ENCODE results near the gene SETD7. TPM values are rescaled to one million over a fixed set of nuclear protein-coding genes. Genes with fewer than 3 reads are reported as not detected.
A peak's percentile ranks its signal among the peaks of the same experiment; 100 is the strongest.

The SETD7 gene
- total RNA-seq, 1 experiment from 2014 or later, result 32.2 TPM

DNA sequence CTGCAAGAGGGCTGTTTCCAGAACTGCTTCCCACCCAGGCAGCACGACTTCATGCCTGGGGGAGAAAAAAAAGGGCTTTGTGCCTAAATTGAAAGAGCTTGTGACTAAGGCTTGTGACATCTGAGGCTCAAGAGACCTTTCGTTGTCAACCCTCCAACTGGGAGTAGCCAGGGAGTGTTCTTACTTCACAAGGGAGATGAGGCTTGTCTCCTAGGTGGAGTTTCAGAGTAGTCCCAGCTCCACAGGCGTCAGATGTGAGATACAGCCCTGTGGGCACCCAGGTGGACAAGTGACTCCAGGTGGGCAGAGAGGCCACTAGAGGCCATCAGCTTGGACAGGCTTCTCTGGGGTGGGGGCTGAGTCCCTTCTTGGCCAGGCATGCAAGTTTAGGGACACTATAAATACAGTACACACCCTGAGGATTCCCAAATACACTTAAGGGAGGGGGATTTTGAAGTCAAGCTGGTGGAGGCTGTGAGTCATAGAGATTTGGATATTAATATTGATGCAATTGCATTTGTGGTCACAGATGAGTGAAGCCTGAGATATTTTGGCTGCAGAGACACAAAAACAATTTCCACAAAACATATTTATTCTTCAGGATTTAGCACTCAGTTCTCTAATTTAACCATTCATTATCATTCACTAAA lies 40.1 kb upstream of the SETD7 start:
- BruUV-seq (replicated peaks), result no TSS peak

DNA sequence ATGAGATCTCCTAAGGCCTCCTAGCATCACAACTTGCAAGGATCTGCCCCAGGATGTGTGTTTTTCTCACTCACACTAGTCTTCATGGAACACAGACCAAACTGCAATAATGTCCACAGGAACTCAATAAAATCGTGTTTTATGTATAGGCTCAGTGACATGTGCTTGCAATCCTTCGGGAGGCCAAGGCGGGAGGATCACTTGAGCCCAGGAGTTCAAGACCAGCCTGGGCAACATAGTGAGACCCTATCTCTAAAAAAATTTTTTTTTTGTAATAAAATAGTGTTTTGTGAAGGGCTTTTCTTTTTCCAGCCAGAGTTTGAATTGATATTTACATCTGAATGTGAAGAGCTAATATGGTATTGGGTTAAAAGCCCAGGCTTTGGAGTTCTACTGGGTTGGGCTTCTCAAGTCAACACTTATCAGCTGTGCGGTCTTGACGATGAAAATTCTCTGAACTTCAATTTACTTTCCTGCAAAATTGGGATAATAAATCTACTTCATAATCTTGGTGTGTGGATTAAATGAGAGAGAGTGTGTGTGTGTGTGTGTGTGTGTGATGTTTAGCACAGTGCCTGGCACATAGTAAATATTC lies 38.7 kb upstream of the SETD7 start:
- H3K27ac Mint-ChIP-seq (ENCODE audit: unreplicated experiment), result no peak overlapping the region

More for the DNA sequence above, 40.1 kb upstream of the SETD7 start:
- no peaks in the 10 kb centered on the region for H3K9me3 ChIP-seq
- peaks cover 43% of the 10 kb centered on the region for H3K4me1 Mint-ChIP-seq (ENCODE audit: low read depth, unreplicated experiment)
- H3K4me3 Mint-ChIP-seq (ENCODE audit: unreplicated experiment), result no peak overlapping the region
- H3K9me3 Mint-ChIP-seq (ENCODE audit: unreplicated experiment), result peaks cover 11% of the 10 kb centered on the region
- intact Hi-C loops (cut with micrococcal nuclease; ENCODE audit: unreplicated experiment), result no loop called here
- no peaks in the 10 kb centered on the region for H3K27me3 ChIP-seq (replicated peaks; ENCODE audit: control insufficient read depth, insufficient read depth, low read length)
- peaks cover 34% of the 10 kb centered on the region for H3K4me1 ChIP-seq
- POLR2A ChIA-PET, result no interaction called here
- no peak overlapping the region for H3K4me3 ChIP-seq (ENCODE audit: low read depth, low read length)
- CTCF ChIA-PET, result interaction anchor here (1.0 kb wide), 1 partner anchor 38 kb away, joined by 3 read pairs; no protein-coding TSS in a partner anchor
- TF ChIP-seq, protein P1, sequence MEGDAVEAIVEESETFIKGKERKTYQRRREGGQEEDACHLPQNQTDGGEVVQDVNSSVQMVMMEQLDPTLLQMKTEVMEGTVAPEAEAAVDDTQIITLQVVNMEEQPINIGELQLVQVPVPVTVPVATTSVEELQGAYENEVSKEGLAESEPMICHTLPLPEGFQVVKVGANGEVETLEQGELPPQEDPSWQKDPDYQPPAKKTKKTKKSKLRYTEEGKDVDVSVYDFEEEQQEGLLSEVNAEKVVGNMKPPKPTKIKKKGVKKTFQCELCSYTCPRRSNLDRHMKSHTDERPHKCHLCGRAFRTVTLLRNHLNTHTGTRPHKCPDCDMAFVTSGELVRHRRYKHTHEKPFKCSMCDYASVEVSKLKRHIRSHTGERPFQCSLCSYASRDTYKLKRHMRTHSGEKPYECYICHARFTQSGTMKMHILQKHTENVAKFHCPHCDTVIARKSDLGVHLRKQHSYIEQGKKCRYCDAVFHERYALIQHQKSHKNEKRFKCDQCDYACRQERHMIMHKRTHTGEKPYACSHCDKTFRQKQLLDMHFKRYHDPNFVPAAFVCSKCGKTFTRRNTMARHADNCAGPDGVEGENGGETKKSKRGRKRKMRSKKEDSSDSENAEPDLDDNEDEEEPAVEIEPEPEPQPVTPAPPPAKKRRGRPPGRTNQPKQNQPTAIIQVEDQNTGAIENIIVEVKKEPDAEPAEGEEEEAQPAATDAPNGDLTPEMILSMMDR (IDR thresholded peaks at IDR 0.05; ENCODE audit: insufficient read depth in 1 of 2, low read depth in 1 of 2, low read length in 1 of 2, severe bottlenecking in 1 of 2, unreplicated experiment in 1 of 2), result no peak
- no peak for DNase-seq
- no peaks in the 10 kb centered on the region for H3K36me3 ChIP-seq (ENCODE audit: control insufficient read depth, insufficient read depth, low read length)
- no peaks in the 10 kb centered on the region for H3K36me3 Mint-ChIP-seq (ENCODE audit: insufficient read depth, unreplicated experiment)
- H3K27ac Mint-ChIP-seq (ENCODE audit: unreplicated experiment), result no peak overlapping the region
- no peaks in the 10 kb centered on the region for H3K27me3 Mint-ChIP-seq (ENCODE audit: insufficient read depth, unreplicated experiment)

DNA sequence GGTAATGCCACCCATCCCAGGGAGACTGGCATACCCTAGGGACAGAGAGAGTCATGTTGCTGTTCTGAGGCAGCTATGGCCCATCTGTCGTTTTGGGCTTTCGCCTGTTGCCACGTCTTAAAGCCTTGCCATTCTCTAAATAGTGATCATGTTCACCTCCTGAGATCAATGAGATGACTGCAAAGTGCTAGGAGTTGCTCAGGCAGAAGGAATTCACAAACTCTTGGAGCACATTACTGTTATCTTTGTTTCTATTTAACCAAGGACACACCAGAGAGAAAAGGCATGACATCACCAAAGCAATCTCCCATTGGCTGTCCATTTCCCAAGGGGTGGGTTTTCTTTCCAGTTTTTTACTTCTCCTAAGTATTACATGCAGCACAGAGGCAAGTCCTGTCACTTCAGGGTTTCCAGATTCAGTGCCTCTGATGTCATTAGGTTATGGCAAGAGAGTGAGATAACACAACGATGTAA lies 37.1 kb upstream of the SETD7 start:
- no peak overlapping the region for H3K4me3 ChIP-seq (ENCODE audit: low read depth, low read length)
- no peaks in the 10 kb centered on the region for H3K36me3 Mint-ChIP-seq (ENCODE audit: insufficient read depth, unreplicated experiment)
- peaks cover 17% of the 10 kb centered on the region; the same call in 1 of the 2 replicates for H3K4me1 ChIP-seq
- H3K36me3 ChIP-seq (ENCODE audit: control insufficient read depth, insufficient read depth, low read length), result no peaks in the 10 kb centered on the region
- peak; percentile 62 to 68 for DNase-seq
- no peaks in the 10 kb centered on the region for H3K9me3 ChIP-seq
- peak overlapping the region; percentile 39 for H3K4me3 Mint-ChIP-seq (ENCODE audit: unreplicated experiment)
- intact Hi-C loops (cut with micrococcal nuclease; ENCODE audit: unreplicated experiment), result loop anchor here (2.0 kb wide), 1 partner anchor 36 kb away; the partner anchor contains the start of gene SETD7
- H3K9me3 Mint-ChIP-seq (ENCODE audit: unreplicated experiment), result peaks cover 10% of the 10 kb centered on the region
- TF ChIP-seq, protein P1 (IDR thresholded peaks at IDR 0.05; ENCODE audit: insufficient read depth in 1 of 2, low read depth in 1 of 2, low read length in 1 of 2, severe bottlenecking in 1 of 2, unreplicated experiment in 1 of 2), result no peak
- ChIA-PET CTCF (no interaction called here), POLR2A (no interaction called here)
- no peaks in the 10 kb centered on the region for H3K27me3 Mint-ChIP-seq (ENCODE audit: insufficient read depth, unreplicated experiment)
- no peaks in the 10 kb centered on the region for H3K27me3 ChIP-seq (replicated peaks; ENCODE audit: control insufficient read depth, insufficient read depth, low read length)
- peaks cover 29% of the 10 kb centered on the region for H3K4me1 Mint-ChIP-seq (ENCODE audit: low read depth, unreplicated experiment)
- BruUV-seq (replicated peaks), result no TSS peak
- H3K27ac Mint-ChIP-seq (ENCODE audit: unreplicated experiment), result peak overlapping the region; percentile 83

More for the DNA sequence above, 38.7 kb upstream of the SETD7 start:
- Histone ChIP-seq H3K27me3 (replicated peaks; ENCODE audit: control insufficient read depth, insufficient read depth, low read length) (no peaks in the 10 kb centered on the region), H3K4me1 (peaks cover 22% of the 10 kb centered on the region), H3K9me3 (no peaks in the 10 kb centered on the region), H3K4me3 (ENCODE audit: low read depth, low read length) (no peak overlapping the region), H3K36me3 (ENCODE audit: control insufficient read depth, insufficient read depth, low read length) (no peaks in the 10 kb centered on the region)
- H3K4me3 Mint-ChIP-seq (ENCODE audit: unreplicated experiment), result no peak overlapping the region
- intact Hi-C loops (cut with micrococcal nuclease; ENCODE audit: unreplicated experiment), result no loop called here
- TF ChIP-seq, protein P1 (IDR thresholded peaks at IDR 0.05; ENCODE audit: insufficient read depth in 1 of 2, low read depth in 1 of 2, low read length in 1 of 2, severe bottlenecking in 1 of 2, unreplicated experiment in 1 of 2), result no peak
- ChIA-PET CTCF (interaction anchor here (0.5 kb wide), 1 partner anchor 139 kb away, joined by 3 read pairs; no protein-coding TSS in a partner anchor), POLR2A (no interaction called here)
- BruUV-seq (replicated peaks), result no TSS peak
- no peaks in the 10 kb centered on the region for H3K36me3 Mint-ChIP-seq (ENCODE audit: insufficient read depth, unreplicated experiment)
- H3K4me1 Mint-ChIP-seq (ENCODE audit: low read depth, unreplicated experiment), result peaks cover 39% of the 10 kb centered on the region
- no peaks in the 10 kb centered on the region for H3K27me3 Mint-ChIP-seq (ENCODE audit: insufficient read depth, unreplicated experiment)
- H3K9me3 Mint-ChIP-seq (ENCODE audit: unreplicated experiment), result peaks cover 5% of the 10 kb centered on the region
- DNase-seq, result no peak
